NCI-H526 treated with DMSO at 0.1 percent for 48 hours (cell line): ENCODE results near the gene SRSF11.
A peak's percentile ranks its signal among the peaks of the same experiment; 100 is the strongest.
"Not testable (repeated sequence)": the region's sequence is repeated elsewhere in the genome, so short reads cannot be mapped to it uniquely, and the experiment has no call there.

Experiments used
- DNase-seq: peaks from one replicate; lab custom pipeline; 2025; lab: John Stamatoyannopoulos, UW

SRSF11 gene, protein sequence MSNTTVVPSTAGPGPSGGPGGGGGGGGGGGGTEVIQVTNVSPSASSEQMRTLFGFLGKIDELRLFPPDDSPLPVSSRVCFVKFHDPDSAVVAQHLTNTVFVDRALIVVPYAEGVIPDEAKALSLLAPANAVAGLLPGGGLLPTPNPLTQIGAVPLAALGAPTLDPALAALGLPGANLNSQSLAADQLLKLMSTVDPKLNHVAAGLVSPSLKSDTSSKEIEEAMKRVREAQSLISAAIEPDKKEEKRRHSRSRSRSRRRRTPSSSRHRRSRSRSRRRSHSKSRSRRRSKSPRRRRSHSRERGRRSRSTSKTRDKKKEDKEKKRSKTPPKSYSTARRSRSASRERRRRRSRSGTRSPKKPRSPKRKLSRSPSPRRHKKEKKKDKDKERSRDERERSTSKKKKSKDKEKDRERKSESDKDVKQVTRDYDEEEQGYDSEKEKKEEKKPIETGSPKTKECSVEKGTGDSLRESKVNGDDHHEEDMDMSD

DNA sequence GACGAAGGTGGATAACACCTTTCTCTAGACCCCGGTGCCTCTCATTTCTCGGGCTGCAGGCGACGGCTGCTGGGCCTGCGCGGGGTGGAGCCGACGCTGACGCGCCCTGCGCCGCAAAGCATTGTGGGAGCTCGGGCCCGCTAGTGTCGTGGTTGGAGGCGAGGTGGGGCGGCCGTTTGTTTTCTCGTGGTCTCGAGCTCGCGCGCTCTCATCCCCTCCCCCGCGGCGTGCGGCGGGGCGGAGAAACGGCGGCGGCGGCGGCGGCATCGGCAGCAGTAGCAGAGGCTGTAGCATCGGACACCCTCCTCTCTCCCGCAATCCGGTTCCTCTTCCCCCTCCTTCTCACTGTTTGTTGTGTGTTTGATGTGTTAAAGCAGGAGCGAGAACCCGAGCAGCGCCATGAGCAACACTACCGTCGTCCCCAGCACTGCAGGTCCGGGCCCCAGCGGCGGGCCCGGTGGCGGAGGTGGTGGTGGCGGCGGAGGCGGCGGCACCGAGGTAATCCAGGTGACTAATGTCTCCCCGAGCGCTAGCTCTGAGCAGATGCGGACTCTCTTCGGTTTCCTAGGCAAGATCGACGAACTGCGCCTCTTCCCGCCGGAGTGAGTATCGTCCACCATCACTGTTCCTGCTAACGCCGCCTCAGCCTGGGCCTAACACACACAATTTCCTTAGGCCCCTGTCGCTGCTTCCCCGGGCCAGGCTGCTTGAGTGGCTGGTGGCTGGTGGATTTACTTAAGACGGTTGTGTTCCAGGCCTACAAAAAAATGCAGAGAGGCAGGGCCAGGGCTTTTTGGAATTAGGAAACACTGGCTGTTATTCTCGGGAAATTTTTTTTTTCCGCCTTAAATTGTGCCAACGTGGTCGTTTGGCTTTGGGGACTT lies at the start of gene SRSF11:
Gene SRSF11 (plus strand): TSS at position 143 of the 884 bp plus-strand sequence. CDS start 257 bp downstream, at position 400.
- peak; percentile 90 for DNase-seq

DNA sequence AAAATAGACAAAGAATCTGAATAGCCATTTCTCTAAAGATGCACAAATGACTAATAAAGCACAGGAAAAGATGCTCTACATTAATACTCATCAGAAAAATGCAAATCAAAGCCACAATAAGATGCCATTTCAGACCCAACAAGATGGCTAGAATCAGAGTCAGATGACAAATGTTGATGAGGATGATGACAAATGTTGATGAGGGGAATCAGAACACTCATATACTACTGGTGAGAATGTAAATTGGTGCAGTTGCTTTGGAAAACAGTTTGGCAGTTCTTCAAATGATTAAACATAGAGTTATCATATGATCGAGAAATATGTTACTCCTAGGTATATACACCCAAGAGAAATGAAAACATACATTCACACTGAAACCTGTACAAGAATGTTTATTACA lies 49.7 kb upstream of the SRSF11 start:
- DNase-seq, result no peak

DNA sequence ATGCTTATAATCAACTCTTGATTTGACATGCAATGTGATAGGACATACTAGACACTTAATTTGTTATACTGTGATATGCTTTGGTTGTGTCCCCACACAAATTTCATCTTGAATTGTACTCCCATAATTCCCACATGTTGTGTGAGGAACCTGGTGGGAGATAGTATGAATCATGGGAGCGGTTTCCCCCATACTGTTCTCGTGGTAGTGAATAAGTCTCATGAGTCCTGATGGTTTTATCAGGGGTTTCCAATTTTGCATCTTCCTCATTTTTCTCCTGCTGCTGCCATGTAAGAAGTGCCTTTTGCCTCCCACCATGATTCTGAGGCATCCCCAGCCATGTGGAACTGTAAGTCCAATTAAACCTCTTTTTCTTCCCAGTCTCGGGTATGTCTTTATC lies 36.0 kb upstream of the SRSF11 start:
- not testable (repeated sequence) for DNase-seq

DNA sequence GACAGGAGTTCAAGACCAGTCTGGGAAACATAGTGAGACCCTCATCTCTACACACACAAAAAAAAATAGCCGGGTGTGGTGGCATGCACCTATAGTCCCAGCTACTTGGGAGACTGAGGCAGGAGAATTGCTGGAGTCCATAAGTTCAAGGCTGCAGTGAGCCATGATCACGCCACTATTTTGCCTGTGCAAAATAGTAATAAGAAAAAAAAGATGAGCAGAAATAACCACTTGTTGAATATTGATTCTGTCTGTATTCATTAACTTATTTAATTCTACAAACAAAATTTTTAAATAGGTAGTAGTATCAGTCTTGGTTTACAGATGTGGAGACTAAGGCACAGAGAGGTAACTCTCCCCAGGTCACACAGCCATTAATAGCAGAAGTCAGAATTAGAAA lies 32.7 kb upstream of the SRSF11 start:
- no peak for DNase-seq

DNA sequence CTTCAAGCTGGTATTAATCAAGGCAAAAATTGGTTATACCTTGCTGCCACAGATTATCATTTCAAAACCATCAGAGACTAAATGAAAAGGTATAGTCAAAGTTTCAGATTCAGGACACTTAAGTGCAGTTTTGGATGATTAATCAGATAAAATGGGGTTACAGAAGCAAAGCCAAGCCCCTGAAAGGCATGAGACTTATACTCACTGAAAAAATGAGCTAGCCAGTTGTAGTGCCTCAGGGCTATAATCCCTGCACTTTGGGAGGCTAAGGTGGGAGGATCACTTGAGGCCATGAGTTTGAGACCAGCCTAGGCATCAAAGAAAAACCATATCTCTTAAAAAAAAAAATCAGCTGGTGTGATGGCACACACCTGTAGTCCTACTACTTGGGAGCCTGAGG lies 31.0 kb upstream of the SRSF11 start:
- DNase-seq, result no peak

DNA sequence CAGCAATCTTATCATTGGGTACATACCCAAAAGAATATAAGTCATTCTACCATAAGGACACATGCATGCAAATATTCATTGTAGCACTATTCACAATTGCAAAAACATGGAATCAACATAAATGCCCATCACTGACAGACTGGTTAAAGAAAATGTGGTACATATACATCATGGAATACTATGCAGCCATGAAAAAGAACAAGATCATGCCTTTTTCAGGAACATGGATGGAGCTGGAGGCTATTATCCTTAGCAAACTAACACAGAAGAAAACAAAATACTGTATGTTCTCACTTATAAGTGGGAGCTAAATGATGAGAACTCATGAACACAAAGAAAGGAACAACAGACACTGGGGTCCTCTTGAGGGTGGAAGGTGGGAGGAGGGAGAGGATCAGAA lies 28.7 kb upstream of the SRSF11 start:
- DNase-seq, result not testable (repeated sequence)

DNA sequence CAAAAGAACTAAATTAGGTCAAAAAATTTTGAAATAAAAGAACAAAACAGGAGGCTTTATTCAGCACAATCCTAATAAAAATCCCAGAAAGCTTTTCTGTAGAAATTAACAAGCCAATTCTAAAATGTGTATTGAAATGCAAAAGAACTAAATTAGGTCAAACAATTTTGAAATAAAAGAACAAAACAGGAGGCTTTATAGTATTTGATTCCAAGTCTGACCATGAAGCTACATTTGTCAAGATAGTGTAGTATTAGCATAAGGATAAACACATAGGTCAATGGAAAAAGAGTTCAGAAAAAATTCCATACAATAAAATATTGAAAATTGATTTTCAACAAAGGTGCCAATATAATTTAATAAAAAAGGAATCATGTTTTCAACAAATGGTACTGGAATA lies 26.6 kb upstream of the SRSF11 start:
- DNase-seq, result no peak

DNA sequence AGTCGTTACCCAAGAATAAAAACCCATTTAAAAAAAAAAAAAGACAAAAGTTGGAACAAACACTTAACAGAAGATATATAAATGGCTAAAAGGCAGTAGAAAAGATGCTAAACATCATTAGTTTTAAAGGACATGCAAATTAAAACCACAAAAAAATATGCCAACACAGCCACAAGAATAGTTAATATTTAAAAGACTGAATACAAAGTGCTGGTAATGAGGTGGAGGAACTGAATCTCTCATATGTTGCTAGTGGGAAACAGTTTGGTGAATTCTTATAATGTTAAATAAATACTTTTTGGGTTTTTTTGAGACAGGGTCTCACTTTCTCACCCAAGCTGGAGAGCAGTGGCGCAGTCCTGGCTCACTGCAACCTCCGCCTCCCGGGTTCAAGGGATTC lies 25.8 kb upstream of the SRSF11 start:
- DNase-seq, result no peak

DNA sequence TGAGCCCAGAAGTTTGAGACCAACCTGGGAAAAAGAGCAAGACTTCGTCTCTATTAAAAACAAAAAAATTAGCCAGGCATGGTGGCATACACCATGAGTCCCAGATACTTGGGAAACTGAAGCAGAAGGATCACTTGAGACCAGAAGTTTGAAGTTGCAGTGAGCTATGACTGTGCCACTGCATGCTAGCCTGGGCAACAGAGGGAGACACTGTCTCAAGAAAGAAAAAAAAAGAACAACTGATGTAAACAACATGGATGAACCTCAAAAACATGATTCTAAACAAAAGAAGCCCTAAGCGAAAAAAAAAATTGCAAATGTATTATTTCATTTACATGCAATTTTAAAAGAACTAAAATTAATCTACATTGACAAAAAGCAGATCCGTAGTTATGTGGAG lies 24.8 kb upstream of the SRSF11 start:
- no peak for DNase-seq

DNA sequence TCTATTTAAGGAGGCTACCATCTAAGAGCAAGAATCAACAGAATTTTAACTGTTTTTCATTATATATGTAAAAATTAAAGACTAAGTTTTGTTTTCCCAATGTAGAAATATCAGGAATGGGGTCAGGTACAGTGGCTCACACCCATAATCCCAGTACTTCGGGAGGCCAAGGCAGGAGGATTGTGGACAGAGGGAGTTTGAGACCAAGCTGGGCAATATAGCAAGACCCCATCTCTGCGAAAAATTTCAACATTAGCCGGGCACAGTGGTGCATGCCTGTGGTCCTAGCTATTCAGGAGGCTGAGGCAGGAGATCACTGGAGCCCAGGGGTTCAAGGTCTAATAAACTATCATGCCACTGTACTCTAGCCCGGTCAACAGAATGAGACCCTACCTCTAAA lies 21.1 kb upstream of the SRSF11 start:
- DNase-seq, result no peak

DNA sequence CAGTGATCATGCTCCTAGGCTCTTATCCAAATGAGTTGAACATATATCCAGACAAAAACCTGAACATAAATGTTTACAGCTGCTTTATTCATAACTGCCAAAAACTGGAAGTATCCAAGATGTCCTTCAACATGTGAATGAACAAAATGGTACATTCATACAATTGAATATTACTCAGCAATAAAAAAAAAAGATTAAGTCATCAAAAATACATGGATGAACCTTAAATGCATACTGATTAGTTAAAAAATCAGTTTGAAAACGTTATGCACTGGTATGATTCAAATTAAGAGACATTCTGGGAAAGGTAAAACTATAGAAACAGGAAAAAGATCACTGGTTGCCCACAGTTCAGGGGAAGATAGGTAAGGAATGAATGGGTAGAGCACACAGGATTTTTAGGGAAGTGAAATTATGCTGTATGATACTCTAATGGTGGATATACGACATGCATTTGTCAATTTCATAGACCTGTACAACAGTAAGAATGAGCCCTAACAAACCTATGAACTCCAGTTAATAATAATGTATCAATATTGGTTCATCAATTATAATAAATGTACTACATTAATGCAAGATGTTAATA lies 18.9 kb upstream of the SRSF11 start:
- DNase-seq, result no peak

DNA sequence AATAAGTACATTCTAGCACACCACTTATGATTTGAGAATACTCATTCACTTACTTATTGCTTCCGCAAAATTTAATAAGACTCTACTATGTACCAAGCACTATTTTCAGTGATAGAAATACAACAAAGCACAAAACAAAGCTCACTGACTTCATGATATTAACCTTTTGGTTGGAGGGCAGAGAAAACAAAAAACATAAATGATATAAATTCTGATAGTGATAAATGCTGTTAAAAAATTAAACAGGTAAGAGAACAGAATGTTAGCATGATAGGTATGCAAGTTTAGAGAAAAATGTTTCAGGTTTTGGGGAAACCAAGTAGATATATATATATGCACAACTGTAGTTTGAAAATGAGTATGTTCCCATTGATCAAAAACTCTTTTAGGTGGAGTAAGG lies 17.0 kb upstream of the SRSF11 start:
- DNase-seq, result no peak

DNA sequence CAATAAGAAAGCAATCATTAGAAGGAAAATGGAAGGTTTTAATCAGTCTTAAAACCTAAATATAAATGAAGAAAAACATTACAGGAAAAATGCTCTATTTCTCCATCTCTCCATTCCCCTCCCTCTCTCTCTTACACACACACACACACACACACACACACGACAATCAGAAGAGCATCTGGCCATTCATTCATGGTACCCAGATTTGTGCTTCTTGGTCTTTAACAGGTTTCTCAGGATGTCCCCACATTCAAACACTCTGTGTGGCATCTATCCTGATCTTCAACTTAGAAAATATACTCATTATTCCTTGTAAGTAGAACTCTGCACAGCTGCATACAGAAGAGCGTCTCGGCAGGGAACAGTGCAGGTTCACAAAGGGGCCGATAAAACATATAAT lies 16.6 kb upstream of the SRSF11 start:
- DNase-seq, result no peak

DNA sequence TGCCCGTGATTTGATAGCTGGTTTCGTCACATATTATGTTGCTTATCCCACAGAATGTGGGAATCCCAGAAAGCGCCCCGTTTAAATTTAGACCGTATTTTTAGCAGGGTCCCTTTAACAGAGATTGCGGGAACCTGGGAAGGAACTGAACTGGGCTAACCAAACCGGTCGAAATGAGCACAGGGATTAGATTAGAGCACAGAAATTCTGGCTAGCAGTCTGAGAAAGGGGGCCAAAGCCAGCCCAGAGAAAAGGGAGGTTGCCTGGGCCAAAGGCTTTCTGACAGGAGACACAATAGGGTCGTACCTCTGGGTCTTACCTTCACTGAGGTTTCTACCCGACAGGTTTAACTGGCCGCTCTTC lies 16.1 kb upstream of the SRSF11 start:
- DNase-seq, result no peak

DNA sequence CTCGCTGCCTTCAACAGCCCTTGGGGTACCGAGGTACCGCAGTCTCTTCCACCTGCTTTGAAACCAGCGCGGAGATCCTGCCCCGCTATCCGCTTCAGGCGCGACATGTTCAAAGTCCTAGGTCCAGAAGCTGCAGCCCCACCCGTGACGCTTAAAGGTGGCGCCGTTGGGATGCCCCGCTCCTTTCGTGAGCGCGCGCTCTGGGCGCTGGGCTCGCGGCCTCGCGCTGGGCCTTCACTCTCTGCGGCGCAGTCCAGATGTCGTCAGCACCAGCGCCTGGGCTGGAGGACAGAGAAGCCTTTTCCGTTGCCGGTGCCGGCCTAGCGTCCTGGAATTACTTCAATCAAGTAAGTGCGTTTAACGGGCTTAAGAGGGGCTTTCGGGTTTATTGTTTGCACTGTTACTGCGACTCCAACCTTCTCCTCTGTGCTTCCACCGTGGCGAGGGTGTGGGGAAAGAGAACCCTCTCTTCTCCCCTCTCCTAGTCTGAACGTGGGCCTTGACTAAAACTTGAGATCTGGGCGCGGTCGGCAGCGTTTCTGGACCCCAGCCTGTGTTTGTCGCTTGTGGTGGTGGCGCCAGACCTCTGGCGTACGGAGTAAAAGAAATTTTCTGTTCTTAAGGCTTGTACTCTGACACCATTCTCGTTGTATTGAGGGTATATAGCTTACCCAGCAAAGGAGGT lies 15.6 kb upstream of the SRSF11 start, which contains the start of gene LRRC40:
Gene LRRC40 (minus strand): TSS at position 146 of the 685 bp plus-strand sequence. CDS start 39 bp downstream, at position 107.
- DNase-seq, result peak; percentile 89

DNA sequence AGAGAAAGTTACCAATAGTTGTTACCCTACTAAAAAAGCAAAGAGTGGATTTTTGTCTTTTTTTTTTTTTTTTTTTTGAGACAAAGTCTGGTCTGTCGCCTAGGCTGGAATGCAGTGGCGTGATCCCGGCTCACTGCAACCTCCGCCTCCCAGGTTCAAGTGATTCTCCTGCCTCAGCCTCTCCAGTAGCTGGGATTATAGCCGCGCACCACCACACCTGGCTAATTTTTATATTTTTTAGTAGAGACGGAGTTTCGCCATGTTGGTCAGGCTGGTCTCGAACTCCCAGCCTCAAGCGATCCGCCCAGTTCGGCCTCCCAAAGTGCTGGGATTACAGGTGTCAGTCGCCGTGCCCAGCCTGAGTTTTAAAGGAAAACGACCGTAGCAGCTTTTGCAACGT lies 14.3 kb upstream of the SRSF11 start:
- not testable (repeated sequence) for DNase-seq

DNA sequence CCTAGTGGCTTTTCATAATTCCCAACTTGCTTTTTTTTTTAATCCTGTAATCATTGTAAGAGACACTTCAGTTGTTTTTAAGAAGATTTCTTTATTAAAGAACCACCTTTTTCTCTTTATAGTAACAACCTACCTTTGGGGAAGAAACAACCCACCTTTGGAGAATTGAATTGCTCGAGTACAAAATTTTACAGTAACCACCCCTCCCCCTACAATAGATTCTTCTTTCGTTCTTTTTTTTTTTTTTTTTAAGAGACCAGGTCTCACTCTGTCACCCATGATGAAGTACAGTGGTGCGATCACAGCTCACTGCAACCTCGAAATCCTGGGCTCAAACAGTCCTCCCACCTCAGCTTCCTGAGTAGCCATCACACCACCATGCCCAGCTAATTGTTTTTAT lies 13.7 kb upstream of the SRSF11 start:
- no peak for DNase-seq

DNA sequence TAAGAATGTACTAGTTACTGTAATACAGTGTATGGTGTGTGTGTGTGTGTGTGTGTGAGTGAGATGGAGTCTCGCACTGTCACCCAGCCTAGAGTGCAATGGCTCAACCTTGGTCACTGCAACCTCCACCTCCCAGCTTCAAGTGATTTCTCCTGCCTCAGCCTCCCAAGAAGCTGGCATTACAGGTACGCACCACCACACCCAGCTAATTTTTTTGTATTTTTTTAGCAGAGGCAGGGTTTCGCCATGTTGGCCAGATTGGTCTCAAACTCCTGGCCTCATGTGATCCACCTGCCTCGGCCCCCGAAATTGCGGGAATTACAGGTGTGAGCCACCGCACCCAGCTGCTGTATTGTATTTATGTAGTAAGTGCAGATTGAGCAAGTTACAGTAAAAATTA lies 12.9 kb upstream of the SRSF11 start:
- no peak for DNase-seq

DNA sequence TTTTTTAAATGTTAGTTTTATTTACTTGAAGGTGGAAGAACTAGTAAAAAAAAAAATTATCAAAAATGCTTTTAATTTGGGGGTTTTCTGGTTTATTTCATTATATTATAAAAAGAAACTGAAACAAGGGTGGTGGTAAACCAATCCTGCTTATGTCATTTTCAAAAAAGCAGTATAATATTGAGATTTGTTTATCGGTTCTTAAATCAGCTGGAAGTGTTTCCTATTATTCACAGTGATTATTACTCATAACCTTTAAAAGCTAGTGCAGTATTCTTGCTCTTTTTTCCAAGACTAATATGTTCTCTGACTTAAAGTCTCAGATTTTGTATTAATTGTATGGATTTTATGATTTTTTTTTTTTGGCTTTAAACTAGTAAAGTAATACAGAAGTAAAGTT lies 10.4 kb upstream of the SRSF11 start:
- DNase-seq, result no peak

DNA sequence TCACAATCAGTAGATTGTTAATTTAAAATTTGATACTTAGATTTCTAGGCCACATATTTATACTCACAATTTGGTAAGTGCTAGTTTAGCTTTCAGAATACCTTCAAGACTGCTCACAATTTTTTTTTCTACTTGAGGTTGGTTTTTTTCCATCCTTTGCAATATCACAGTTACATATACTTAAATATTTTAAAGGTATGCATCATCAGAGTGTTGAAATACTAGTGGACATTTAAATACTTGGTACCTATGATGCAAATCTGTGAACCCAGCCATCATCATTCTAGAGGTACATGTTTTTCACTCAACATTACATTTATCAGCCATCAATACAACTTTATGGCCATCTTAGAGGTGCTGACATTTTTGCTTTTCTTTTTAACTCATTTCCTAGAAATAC lies 9.6 kb upstream of the SRSF11 start:
- DNase-seq, result no peak

DNA sequence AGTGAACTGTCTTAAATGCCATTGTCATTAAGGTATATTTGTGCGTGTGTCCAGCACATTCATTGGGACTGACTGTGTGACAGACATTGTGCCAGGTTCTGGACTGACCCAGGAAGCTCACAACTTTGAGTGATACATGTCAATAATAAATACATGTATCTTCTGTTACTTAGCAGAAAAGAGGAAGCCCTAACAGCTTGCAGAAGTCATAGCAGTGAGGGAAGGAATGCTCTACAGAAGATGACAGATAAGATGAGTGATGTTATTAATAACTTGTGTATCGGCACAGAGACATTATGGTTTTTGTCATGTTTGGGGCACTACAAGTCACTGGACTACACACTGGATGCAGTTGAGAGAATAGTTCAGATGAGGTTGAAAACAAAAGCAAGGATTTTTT lies 1.2 kb upstream of the SRSF11 start:
- DNase-seq, result no peak
